ENCODE results near the gene PCNX1. TPM values are rescaled to one million over a fixed set of nuclear protein-coding genes. Genes with fewer than 3 reads are reported as not detected.

Gene PCNX1
- polyA plus RNA-seq, 1 experiment, result 54.2 TPM

- H3K27ac ChIP-seq (ENCODE audit: low read depth, low read length), result no peak overlapping the region
- H3K9me3 ChIP-seq (ENCODE audit: control insufficient read depth, insufficient read depth, low read length), result no peaks in the 10 kb centered on the region
- H3K27me3 ChIP-seq (ENCODE audit: control insufficient read depth, insufficient read depth, low read length), result no peaks in the 10 kb centered on the region
- no peak for DNase-seq (ENCODE audit: low read depth, low spot score)
- POLR2A ChIA-PET, result no interaction called here
- H3K4me3 ChIP-seq (ENCODE audit: low read depth, low read length), result no peak overlapping the region
- CTCF ChIA-PET, result interaction anchor here (1.3 to 3.3 kb wide), 2 partner anchors 13 to 103 kb away, joined by 4 to 18 read pairs; partner anchors contain the start of gene PCNX1
- TF ChIP-seq CTCF (IDR thresholded peaks at IDR 0.05; ENCODE audit: low read depth, low read length), result no peak
Measured at GRCh38 chr14:70920608-70921007, 13.3 kb downstream of the PCNX1 start.

- Histone ChIP-seq H3K27me3 (ENCODE audit: control insufficient read depth, insufficient read depth, low read length) (no peaks in the 10 kb centered on the region), H3K27ac (ENCODE audit: low read depth, low read length) (no peak overlapping the region), H3K9me3 (ENCODE audit: control insufficient read depth, insufficient read depth, low read length) (no peaks in the 10 kb centered on the region), H3K4me3 (ENCODE audit: low read depth, low read length) (no peak overlapping the region)
- no peak for TF ChIP-seq CTCF (IDR thresholded peaks at IDR 0.05; ENCODE audit: low read depth, low read length)
- no peak for DNase-seq (ENCODE audit: low read depth, low spot score)
- POLR2A ChIA-PET, result no interaction called here
- CTCF ChIA-PET, result interaction anchor here (1.3 kb wide), 1 partner anchor 14 kb away, joined by 4 read pairs; the partner anchor contains the start of gene PCNX1
Measured at GRCh38 chr14:70921669-70922068, 14.4 kb downstream of the PCNX1 start.

- H3K9me3 ChIP-seq (ENCODE audit: control insufficient read depth, insufficient read depth, low read length), result no peaks in the 10 kb centered on the region
- POLR2A ChIA-PET, result no interaction called here
- CTCF ChIA-PET, result no interaction called here
- no peak for DNase-seq (ENCODE audit: low read depth, low spot score)
- TF ChIP-seq CTCF (IDR thresholded peaks at IDR 0.05; ENCODE audit: low read depth, low read length), result no peak
- H3K27ac ChIP-seq (ENCODE audit: low read depth, low read length), result no peak overlapping the region
- H3K27me3 ChIP-seq (ENCODE audit: control insufficient read depth, insufficient read depth, low read length), result no peaks in the 10 kb centered on the region
- H3K4me3 ChIP-seq (ENCODE audit: low read depth, low read length), result no peak overlapping the region
Measured at GRCh38 chr14:70924521-70924920, 17.3 kb downstream of the PCNX1 start.

- Histone ChIP-seq H3K27ac (ENCODE audit: low read depth, low read length) (no peak overlapping the region), H3K4me3 (ENCODE audit: low read depth, low read length) (no peak overlapping the region), H3K27me3 (ENCODE audit: control insufficient read depth, insufficient read depth, low read length) (no peaks in the 10 kb centered on the region), H3K9me3 (ENCODE audit: control insufficient read depth, insufficient read depth, low read length) (no peaks in the 10 kb centered on the region)
- no peak for TF ChIP-seq CTCF (IDR thresholded peaks at IDR 0.05; ENCODE audit: low read depth, low read length)
- CTCF ChIA-PET, result interaction anchor here (1.5 to 1.8 kb wide), 2 partner anchors 20 to 109 kb away, joined by 7 read pairs; no protein-coding TSS in a partner anchor
- POLR2A ChIA-PET, result no interaction called here
- no peak for DNase-seq (ENCODE audit: low read depth, low spot score)
Measured at GRCh38 chr14:70926235-70926830, 19.1 kb downstream of the PCNX1 start.

GRCh38 chr14:70931008-70931407, 23.7 kb downstream of the PCNX1 start:
- CTCF ChIA-PET, result interaction anchor here (0.6 to 2.4 kb wide), 5 partner anchors 24 to 114 kb away, joined by 3 to 9 read pairs (median 4); partner anchors contain the start of gene PCNX1
- Histone ChIP-seq H3K9me3 (ENCODE audit: control insufficient read depth, insufficient read depth, low read length) (no peaks in the 10 kb centered on the region), H3K4me3 (ENCODE audit: low read depth, low read length) (no peak overlapping the region), H3K27ac (ENCODE audit: low read depth, low read length) (no peak overlapping the region), H3K27me3 (ENCODE audit: control insufficient read depth, insufficient read depth, low read length) (no peaks in the 10 kb centered on the region)
- POLR2A ChIA-PET, result interaction anchor here (1.1 kb wide), 1 partner anchor 24 kb away, joined by 4 read pairs; the partner anchor contains the start of gene PCNX1
- TF ChIP-seq CTCF (IDR thresholded peaks at IDR 0.05; ENCODE audit: low read depth, low read length), result no peak
- no peak for DNase-seq (ENCODE audit: low read depth, low spot score)
